OCI-LY1 (cell line): ENCODE measurements around the gene TREH.

Experiments
- H2AFZ ChIP-seq: fragments of 200-600 bp; sonication (generic), shearing (Covaris generic); 2 replicates; pipeline ENCODE4 v1.6.0; 2014; ENCODE audit warnings: antibody characterized with exemption, mild to moderate bottlenecking, low read length
- H3F3A ChIP-seq: fragments of 200-600 bp; sonication (generic), shearing (Covaris generic); 2 replicates; pipeline ENCODE4 v1.6.0; 2014; ENCODE audit warnings: mild to moderate bottlenecking, antibody characterized with exemption, low read length, moderate library complexity; ENCODE audit not compliant: insufficient read depth
- H3K27ac ChIP-seq: fragments of 200-600 bp; sonication (generic); 2 replicates; pipeline ENCODE4 v1.5.1; 2014; ENCODE audit warnings: low read length, mixed run types, mild to moderate bottlenecking, low read depth; ENCODE audit not compliant: poor library complexity, severe bottlenecking
- H3K27me3 ChIP-seq: fragments of 200-600 bp; sonication (generic); 2 replicates; pipeline ENCODE4 v1.6.0; 2014; ENCODE audit warnings: antibody characterized with exemption, mild to moderate bottlenecking, low read length, moderate library complexity; ENCODE audit not compliant: insufficient read depth
- H3K36me3 ChIP-seq: fragments of 200-600 bp; sonication (generic); 2 replicates; pipeline ENCODE4 v1.6.1; 2014; ENCODE audit warnings: mild to moderate bottlenecking, antibody characterized with exemption, low read length, moderate library complexity, mixed read lengths; ENCODE audit not compliant: insufficient read depth
- H3K4me1 ChIP-seq: fragments of 200-600 bp; sonication (generic); 2 replicates; pipeline ENCODE4 v1.5.1; 2014; ENCODE audit warnings: mild to moderate bottlenecking, low read length, moderate library complexity; ENCODE audit not compliant: insufficient read depth, severe bottlenecking
- H3K4me2 ChIP-seq: fragments of 200-600 bp; sonication (generic), shearing (Covaris generic); 2 replicates; pipeline ENCODE4 v1.6.1; 2014; ENCODE audit warnings: low read length
- H3K4me3 ChIP-seq: fragments of 200-600 bp; sonication (generic); 2 replicates; pipeline ENCODE4 v1.5.1; 2014; ENCODE audit warnings: low read length, low read depth, mild to moderate bottlenecking, mixed read lengths; ENCODE audit not compliant: poor library complexity, severe bottlenecking
- H3K79me2 ChIP-seq: fragments of 200-600 bp; shearing (Covaris generic); 2 replicates; pipeline ENCODE4 v1.6.1; 2016; ENCODE audit warnings: mixed run types, low read length, mixed read lengths; ENCODE audit not compliant: insufficient read depth
- H3K9ac ChIP-seq: fragments of 200-600 bp; sonication (generic), shearing (Covaris generic); 2 replicates; pipeline ENCODE4 v1.6.1; 2014; ENCODE audit warnings: mild to moderate bottlenecking, low read length, mixed read lengths
- H3K9me2 ChIP-seq: fragments of 200-600 bp; sonication (generic), shearing (Covaris generic); 2 replicates; pipeline ENCODE4 v1.6.1; 2014; ENCODE audit warnings: low read depth, mild to moderate bottlenecking, low read length, mixed read lengths
- H3K9me3 ChIP-seq: fragments of 200-600 bp; shearing (Covaris generic); 2 replicates; pipeline ENCODE4 v1.6.1; 2014; ENCODE audit warnings: low read length, mixed read lengths
- H4K20me1 ChIP-seq: fragments of 200-600 bp; sonication (generic), shearing (Covaris generic); 2 replicates; pipeline ENCODE4 v1.6.0; 2016; ENCODE audit warnings: mild to moderate bottlenecking, low read length; ENCODE audit not compliant: insufficient read depth
- CTCF ChIP-seq: fragments of 200-600 bp; sonication (generic), shearing (Covaris generic); IDR thresholded peaks from 2 replicates; pipeline ENCODE4 v1.5.1; 2017; ENCODE audit warnings: mild to moderate bottlenecking, antibody characterized with exemption, low read length, moderate library complexity, mixed read lengths
- EZH2 ChIP-seq: fragments of 200-600 bp; sonication (generic), shearing (Covaris generic); IDR thresholded peaks from 2 replicates; pipeline ENCODE4 v1.8.0; 2017; ENCODE audit warnings: borderline replicate concordance, mixed run types, mild to moderate bottlenecking, antibody characterized with exemption, low read length, moderate library complexity, mixed read lengths

Gene TREH

GRCh38 chr11:118648291-118648690 is 31.2 kb downstream of the TREH start:
- no peaks in the 10 kb centered on the region for H3K36me3 ChIP-seq
- no peaks in the 10 kb centered on the region for H3K79me2 ChIP-seq
- H3K9me3 ChIP-seq: no peaks in the 10 kb centered on the region
- H3K4me3 ChIP-seq: no peak overlapping the region
- H3K9me2 ChIP-seq: no peaks in the 10 kb centered on the region
- no peak overlapping the region for H2AFZ ChIP-seq
- no peak overlapping the region for H3K9ac ChIP-seq
- H4K20me1 ChIP-seq: no peaks in the 10 kb centered on the region
- H3K4me2 ChIP-seq: no peak overlapping the region
- TF ChIP-seq EZH2: no peak
- no peak for TF ChIP-seq CTCF
- H3F3A ChIP-seq: no peaks in the 10 kb centered on the region
- H3K27ac ChIP-seq: no peak overlapping the region
- H3K27me3 ChIP-seq: no peaks in the 10 kb centered on the region; the same call in 1 of the 2 replicates
- no peaks in the 10 kb centered on the region for H3K4me1 ChIP-seq

- Histone ChIP-seq H3K4me2 (no peak overlapping the region), H3K27me3 (no peaks in the 10 kb centered on the region; the same call in 1 of the 2 replicates), H3K9me3 (no peaks in the 10 kb centered on the region), H3K9ac (no peak overlapping the region), H4K20me1 (no peaks in the 10 kb centered on the region), H3K27ac (no peak overlapping the region), H3K36me3 (no peaks in the 10 kb centered on the region), H3F3A (no peaks in the 10 kb centered on the region), H3K9me2 (no peaks in the 10 kb centered on the region), H3K4me1 (peaks cover 11% of the 10 kb centered on the region), H3K4me3 (no peak overlapping the region), H3K79me2 (no peaks in the 10 kb centered on the region), H2AFZ (no peak overlapping the region)
- no peak for TF ChIP-seq CTCF
- TF ChIP-seq EZH2: no peak
These were observed 33.1 kb downstream of the TREH start for GRCh38 chr11:118646393-118646792.

GRCh38 chr11:118645066-118645715 is 34.3 kb downstream of the TREH start:
- no peak overlapping the region for H3K9ac ChIP-seq
- H2AFZ ChIP-seq: no peak overlapping the region
- H3K27ac ChIP-seq: no peak overlapping the region
- H3K27me3 ChIP-seq: no peaks in the 10 kb centered on the region
- no peaks in the 10 kb centered on the region for H3K36me3 ChIP-seq
- no peak overlapping the region for H3K4me2 ChIP-seq
- no peaks in the 10 kb centered on the region for H3F3A ChIP-seq
- no peak overlapping the region for H3K4me3 ChIP-seq
- no peaks in the 10 kb centered on the region for H3K9me3 ChIP-seq
- H3K9me2 ChIP-seq: no peaks in the 10 kb centered on the region
- H4K20me1 ChIP-seq: no peaks in the 10 kb centered on the region
- peaks cover 13% of the 10 kb centered on the region for H3K4me1 ChIP-seq
- no peaks in the 10 kb centered on the region for H3K79me2 ChIP-seq
- TF ChIP-seq EZH2 (no peak), CTCF (no peak)
